ENCODE measurements around the gene NPIPB13. TPM values are rescaled to one million over a fixed set of nuclear protein-coding genes. Genes with fewer than 3 reads are reported as not detected.

The NPIPB13 gene
- total RNA-seq, 6 donors from 2014 or later: 2.1 to 18.9 (median 4.9) TPM

Small RNA genes lying within 50 kb of the gene (small RNA-seq; reads per million reads assigned to genes)
- 0 reads per million in 4 donors for gene AC106782.4

Other genes starting within 250 kb of the NPIPB13 start
- 10 to 100 TPM in 1 of 6 donors, 1 to 10 TPM in 5; 1.2 to 11.0 (median 6.5) TPM for gene DOC2A, start 237.5 kb downstream of the NPIPB13 start, total RNA-seq
- not detected for gene C16orf92, start 225.3 kb downstream of the NPIPB13 start, total RNA-seq
- gene TLCD3B, start 217.2 kb downstream of the NPIPB13 start, total RNA-seq: under 1 TPM in 1 of 6 donors, not detected in 5; 0.14 TPM
- 100 to 1,000 TPM; 303 to 964 (median 731) TPM for gene ALDOA, start 182.7 kb downstream of the NPIPB13 start, total RNA-seq
- gene PPP4C, start 172.5 kb downstream of the NPIPB13 start, total RNA-seq: 10 to 100 TPM; 44.4 to 99.4 (median 80.0) TPM
- 1 to 10 TPM in 5 of 6 donors, under 1 TPM in 1; 0.69 to 9.4 (median 1.4) TPM for gene TBX6, start 156.6 kb downstream of the NPIPB13 start, total RNA-seq
- 100 to 1,000 TPM in 4 of 6 donors, 10 to 100 TPM in 2; 81.5 to 228 (median 116) TPM for gene YPEL3, start 152.3 kb downstream of the NPIPB13 start, total RNA-seq
- 10 to 100 TPM in 2 of 6 donors, 1 to 10 TPM in 4; 1.1 to 17.8 (median 5.4) TPM for gene GDPD3, start 134.9 kb downstream of the NPIPB13 start, total RNA-seq
- 100 to 1,000 TPM in 2 of 6 donors, 10 to 100 TPM in 4; 48.9 to 120 (median 76.0) TPM for gene MAPK3, start 125.3 kb downstream of the NPIPB13 start, total RNA-seq
- 100 to 1,000 TPM in 1 of 6 donors, 10 to 100 TPM in 5; 42.2 to 159 (median 80.3) TPM for gene CORO1A, start 64.9 kb downstream of the NPIPB13 start, total RNA-seq
- gene BOLA2B, start 54.8 kb downstream of the NPIPB13 start, total RNA-seq: 100 to 1,000 TPM in 3 of 6 donors, 10 to 100 TPM in 3; 58.0 to 173 (median 100) TPM
- gene SLX1A, start 54.6 kb downstream of the NPIPB13 start, total RNA-seq: 100 to 1,000 TPM in 1 of 6 donors, 10 to 100 TPM in 5; 38.6 to 127 (median 63.6) TPM
- 10 to 100 TPM in 5 of 6 donors, 1 to 10 TPM in 1; 9.6 to 69.1 (median 20.0) TPM for gene SULT1A3, start 49.2 kb downstream of the NPIPB13 start, total RNA-seq
- 10 to 100 TPM; 24.2 to 63.7 (median 38.8) TPM for gene CD2BP2, start 106.8 kb upstream of the NPIPB13 start, total RNA-seq
- gene TBC1D10B, start 122.0 kb upstream of the NPIPB13 start, total RNA-seq: 10 to 100 TPM; 31.1 to 71.2 (median 40.3) TPM
- gene MYL11, start 126.3 kb upstream of the NPIPB13 start, total RNA-seq: 1 to 10 TPM in 1 of 6 donors, not detected in 5; 1.6 TPM
- gene SEPTIN1, start 134.1 kb upstream of the NPIPB13 start, total RNA-seq: 10 to 100 TPM in 1 of 6 donors, 1 to 10 TPM in 5; 3.5 to 13.6 (median 7.1) TPM
- 10 to 100 TPM in 3 of 6 donors, 1 to 10 TPM in 3; 6.8 to 29.2 (median 10.9) TPM for gene ZNF48, start 146.9 kb upstream of the NPIPB13 start, total RNA-seq
- 10 to 100 TPM in 2 of 6 donors, 1 to 10 TPM in 4; 5.2 to 12.3 (median 7.2) TPM for gene ZNF771, start 159.1 kb upstream of the NPIPB13 start, total RNA-seq
- 10 to 100 TPM in 5 of 6 donors, 1 to 10 TPM in 1; 4.2 to 31.8 (median 20.0) TPM for gene DCTPP1, start 181.6 kb upstream of the NPIPB13 start, total RNA-seq
- gene SEPHS2, start 197.4 kb upstream of the NPIPB13 start, total RNA-seq: 10 to 100 TPM; 34.7 to 64.0 (median 38.2) TPM
- gene ITGAL, start 224.3 kb upstream of the NPIPB13 start, total RNA-seq: 100 to 1,000 TPM in 1 of 6 donors, 10 to 100 TPM in 5; 22.8 to 138 (median 67.0) TPM

Measured in upper lobe of left lung (tissue), 6 donors.